Panc1 (cell line): Measurements from ENCODE around the gene TARP.

Experiments used
- POLR2AphosphoS5 ChIP-seq: IDR thresholded peaks from 2 replicates; pipeline ENCODE4 v1.6.1; 2012; ENCODE audit warnings: mild to moderate bottlenecking, low read depth, low read length, moderate library complexity
- REST ChIP-seq, 2 experiments: IDR thresholded peaks; 2 replicates each; pipeline ENCODE4 v1.6.1; 2011 to 2012; ENCODE audit warnings: low read depth in 2 of 2, control low read depth in 1 of 2, low read length in 1 of 2, mild to moderate bottlenecking in 1 of 2, moderate library complexity in 1 of 2; ENCODE audit not compliant: insufficient read depth in 1 of 2
- SIN3A ChIP-seq: IDR thresholded peaks from 2 replicates; pipeline ENCODE4 v1.6.1; 2012; ENCODE audit warnings: low read depth, mild to moderate bottlenecking, low read length, moderate library complexity, borderline replicate concordance; ENCODE audit not compliant: insufficient read depth
- TCF7L2 ChIP-seq: IDR thresholded peaks from 2 replicates; pipeline ENCODE4 v1.6.1; 2011; ENCODE audit warnings: mild to moderate bottlenecking, low read depth, low read length, inconsistent platforms
- TF ChIP-seq, protein P1 (sequence below): fragments of 450-650 bp; IDR thresholded peaks from 2 replicates; pipeline ENCODE4 v1.5.1; 2017; ENCODE audit warnings: mild to moderate bottlenecking

DNA sequence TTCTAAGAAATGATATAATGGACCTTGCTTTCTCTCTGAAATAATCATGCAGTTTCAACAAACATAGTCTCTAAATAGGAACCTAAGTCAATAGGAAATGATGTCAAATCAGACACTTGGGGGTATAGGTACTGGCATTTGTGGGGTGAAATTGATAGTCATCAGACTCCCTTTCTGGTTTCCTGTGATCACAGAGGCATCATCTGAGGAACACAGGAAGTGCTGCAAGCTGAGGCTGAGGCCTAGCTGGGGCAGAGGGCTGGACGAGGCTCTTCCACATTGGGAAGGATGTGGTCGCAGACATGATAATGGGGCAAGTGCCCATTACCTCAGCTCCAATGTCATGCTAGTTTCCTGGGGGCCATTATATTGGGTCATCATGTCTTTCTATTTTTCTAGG lies 33.5 kb upstream of the TARP start:
- TF ChIP-seq, protein P1, sequence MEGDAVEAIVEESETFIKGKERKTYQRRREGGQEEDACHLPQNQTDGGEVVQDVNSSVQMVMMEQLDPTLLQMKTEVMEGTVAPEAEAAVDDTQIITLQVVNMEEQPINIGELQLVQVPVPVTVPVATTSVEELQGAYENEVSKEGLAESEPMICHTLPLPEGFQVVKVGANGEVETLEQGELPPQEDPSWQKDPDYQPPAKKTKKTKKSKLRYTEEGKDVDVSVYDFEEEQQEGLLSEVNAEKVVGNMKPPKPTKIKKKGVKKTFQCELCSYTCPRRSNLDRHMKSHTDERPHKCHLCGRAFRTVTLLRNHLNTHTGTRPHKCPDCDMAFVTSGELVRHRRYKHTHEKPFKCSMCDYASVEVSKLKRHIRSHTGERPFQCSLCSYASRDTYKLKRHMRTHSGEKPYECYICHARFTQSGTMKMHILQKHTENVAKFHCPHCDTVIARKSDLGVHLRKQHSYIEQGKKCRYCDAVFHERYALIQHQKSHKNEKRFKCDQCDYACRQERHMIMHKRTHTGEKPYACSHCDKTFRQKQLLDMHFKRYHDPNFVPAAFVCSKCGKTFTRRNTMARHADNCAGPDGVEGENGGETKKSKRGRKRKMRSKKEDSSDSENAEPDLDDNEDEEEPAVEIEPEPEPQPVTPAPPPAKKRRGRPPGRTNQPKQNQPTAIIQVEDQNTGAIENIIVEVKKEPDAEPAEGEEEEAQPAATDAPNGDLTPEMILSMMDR: no peak
- no peak for TF ChIP-seq REST (IDR thresholded peaks at IDR 0.05; ENCODE audit: insufficient read depth in 1 of 2, low read depth in 2 of 2, low read length in 1 of 2)
- TF ChIP-seq POLR2AphosphoS5: no peak
- TF ChIP-seq SIN3A: no peak
- TF ChIP-seq TCF7L2: no peak
